ENCODE measurements around the gene RDH8.

The RDH8 gene

GRCh38 chr19:10045371-10045770, 32.1 kb downstream of the RDH8 start:
- ATAC-seq (no peak), DNase-seq (no peak)
- Mint-ChIP-seq H3K9me3 (peaks cover 21 to 31% of the 10 kb centered on the region in 2 donors), H3K27me3 (peaks cover 29% of the 10 kb centered on the region), H3K4me3 (no peak overlapping the region), H3K27ac (no peak overlapping the region), H3K4me1 (no peaks in the 10 kb centered on the region)

DNA sequence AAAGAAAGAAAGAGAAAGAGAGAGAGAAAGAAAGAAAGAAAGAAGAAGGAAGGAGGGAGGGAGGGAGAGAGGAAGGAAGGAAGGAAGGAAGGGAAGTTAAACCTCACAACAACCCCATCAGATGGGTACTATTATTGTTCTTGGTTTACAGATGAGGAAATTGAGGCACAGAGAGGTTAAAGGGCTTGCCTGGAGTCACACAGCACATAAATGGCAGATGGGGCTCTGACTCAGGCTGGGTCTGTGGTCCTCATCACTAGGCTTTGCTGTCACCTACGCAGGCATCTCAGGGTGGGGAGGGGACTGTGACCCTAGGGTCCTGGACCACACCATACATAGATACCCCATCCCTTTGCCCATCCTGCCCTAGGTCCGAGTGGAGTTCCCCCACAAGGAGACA, 36.3 kb downstream of the RDH8 start:
- H3K27ac Mint-ChIP-seq = no peak overlapping the region
- DNase-seq (no peak), ATAC-seq (no peak)
- no peaks in the 10 kb centered on the region for H3K4me1 Mint-ChIP-seq
- no peak overlapping the region for H3K4me3 Mint-ChIP-seq
- H3K27me3 Mint-ChIP-seq = peaks cover 6% of the 10 kb centered on the region
- peaks cover 0 to 4% of the 10 kb centered on the region in 2 donors for H3K9me3 Mint-ChIP-seq

DNA sequence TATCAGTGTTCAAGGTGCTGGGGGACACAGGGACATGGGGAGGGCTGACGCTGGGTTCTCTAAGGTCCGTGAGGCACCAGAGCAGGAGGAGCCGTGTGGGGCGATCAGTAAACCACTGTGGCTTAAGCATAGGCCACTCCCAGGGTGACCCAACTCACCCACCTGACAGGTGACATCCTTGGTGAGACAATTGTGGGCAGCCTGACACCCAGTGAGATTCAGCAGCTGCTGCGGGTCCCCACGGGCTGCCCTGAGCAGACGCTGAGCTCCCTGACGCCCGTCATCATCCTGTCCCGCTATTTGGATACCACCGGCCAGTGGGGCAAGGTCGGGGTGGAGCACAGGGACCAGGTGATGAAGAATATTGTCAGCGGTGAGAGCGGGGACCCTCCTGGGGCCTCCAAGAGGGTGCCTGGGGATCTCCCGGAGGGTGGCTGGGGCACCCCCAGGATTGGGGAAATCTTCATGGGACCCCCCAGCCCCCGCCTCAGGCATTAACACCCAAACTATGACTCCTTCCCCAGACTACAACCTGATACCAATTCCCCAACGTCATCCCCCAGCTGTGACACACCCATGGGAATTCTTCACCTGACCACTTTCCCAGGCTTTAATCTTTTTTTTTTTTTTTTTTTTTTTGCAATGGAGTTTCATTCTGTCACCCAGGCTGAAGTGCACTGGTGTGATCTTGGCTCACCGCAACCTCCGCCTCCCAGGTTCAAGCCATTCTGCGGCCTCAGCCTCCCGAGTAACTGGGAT, 39.5 kb downstream of the RDH8 start:
- no peak overlapping the region for H3K27ac Mint-ChIP-seq
- no peak for DNase-seq
- no peaks in the 10 kb centered on the region for H3K27me3 Mint-ChIP-seq
- ATAC-seq = no peak
- no peaks in the 10 kb centered on the region for H3K9me3 Mint-ChIP-seq
- H3K4me1 Mint-ChIP-seq = no peaks in the 10 kb centered on the region
- no peak overlapping the region for H3K4me3 Mint-ChIP-seq

DNA sequence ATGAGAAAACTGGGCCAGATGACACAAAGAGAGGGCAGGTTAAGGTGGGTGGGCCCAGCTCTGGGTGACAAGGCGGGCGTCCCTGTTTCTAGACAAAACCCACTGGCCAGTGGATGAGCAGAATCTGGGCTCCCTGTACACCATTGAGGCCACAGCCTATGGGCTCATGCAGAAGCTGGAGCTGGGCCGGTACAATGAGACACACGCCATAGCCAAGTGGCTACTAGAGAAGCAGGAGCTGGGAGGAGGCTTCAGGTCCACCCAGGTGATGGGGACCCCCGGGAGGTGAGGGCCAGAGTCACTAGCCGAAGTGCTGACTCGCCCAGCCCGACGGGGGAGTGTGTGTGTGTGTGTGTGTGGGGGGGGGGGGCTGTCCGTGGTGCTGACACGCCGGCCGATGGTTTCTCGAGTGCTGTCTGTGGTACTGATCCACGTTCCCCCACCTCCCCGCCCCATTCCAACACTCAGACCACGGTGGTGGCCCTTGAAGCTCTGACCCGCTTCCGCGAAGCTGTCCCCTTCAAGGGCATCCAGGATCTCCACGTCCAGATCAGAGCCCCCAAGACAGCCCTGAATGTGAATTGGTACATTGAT, 48.5 kb downstream of the RDH8 start:
- Mint-ChIP-seq H3K4me1 (no peaks in the 10 kb centered on the region), H3K4me3 (no peak overlapping the region), H3K27me3 (peaks cover 23% of the 10 kb centered on the region), H3K9me3 (no peaks in the 10 kb centered on the region), H3K27ac (no peak overlapping the region)
- no peak for DNase-seq
- ATAC-seq = no peak

GRCh38 chr19:10068205-10068604, 54.9 kb downstream of the RDH8 start:
- Mint-ChIP-seq H3K27ac (no peak overlapping the region), H3K4me1 (peaks cover 8% of the 10 kb centered on the region), H3K27me3 (no peaks in the 10 kb centered on the region), H3K9me3 (peaks cover 0 to 5% of the 10 kb centered on the region in 2 donors), H3K4me3 (no peak overlapping the region)
- no peak for DNase-seq
- ATAC-seq = no peak

- no peak for ATAC-seq
- no peak overlapping the region for H3K27ac Mint-ChIP-seq
- DNase-seq = no peak
These were observed 55.8 kb downstream of the RDH8 start for GRCh38 chr19:10069046-10069445.

GRCh38 chr19:10070730-10071446, 57.6 kb downstream of the RDH8 start:
- Mint-ChIP-seq H3K27ac (no peak overlapping the region), H3K9me3 (peaks cover 0 to 16% of the 10 kb centered on the region in 2 donors), H3K4me1 (peaks cover 8% of the 10 kb centered on the region), H3K27me3 (peaks cover 3% of the 10 kb centered on the region), H3K4me3 (no peak overlapping the region)
- DNase-seq (no peak), ATAC-seq (no peak)

More at GRCh38 chr19:10069046-10069445, 55.8 kb downstream of the RDH8 start:
- no peak overlapping the region for H3K4me3 Mint-ChIP-seq
- H3K27me3 Mint-ChIP-seq = no peaks in the 10 kb centered on the region
- peaks cover 0 to 12% of the 10 kb centered on the region in 2 donors for H3K9me3 Mint-ChIP-seq
- peaks cover 8% of the 10 kb centered on the region for H3K4me1 Mint-ChIP-seq

Measured in stimulated activated naive CD8-positive, alpha-beta T cell treated with anti-CD3 and anti-CD28 coated beads, Interleukin-15, amount 100 ng/mL, for 72 hours (primary cell).